ENCODE data around the gene ANKRD16. TPM values are rescaled to one million over a fixed set of nuclear protein-coding genes. Genes with fewer than 3 reads are reported as not detected.
"Not testable (repeated sequence)": the region's sequence is repeated elsewhere in the genome, so short reads cannot be mapped to it uniquely, and the experiment has no call there.

The ANKRD16 gene
- total RNA-seq, 2 donors from 2014 or later, result 12.5 to 13.0 TPM

DNA sequence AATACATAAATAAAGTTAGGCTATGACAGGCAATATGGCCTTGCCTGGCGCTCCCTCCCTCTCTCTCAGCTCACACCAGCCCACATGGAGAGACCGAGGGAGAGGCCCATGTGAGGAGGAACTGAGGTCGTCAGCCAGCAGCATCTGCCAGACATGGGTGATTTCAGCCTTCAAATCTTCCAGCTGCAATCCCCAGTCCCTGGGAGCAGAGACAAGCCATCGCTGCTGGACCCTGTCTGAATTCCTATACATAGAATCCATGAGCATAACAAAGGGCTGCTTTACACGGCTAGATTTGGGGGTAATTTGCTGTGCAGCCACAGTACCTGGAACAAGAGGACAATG, 35.6 kb downstream of the ANKRD16 start:
- 79 to 92% methylated on average over 4 to 5 of the region's 5 CpGs for WGBS, 2 experiments (ENCODE audit: insufficient coverage in 1 of 2, insufficient read length in 1 of 2)
- Histone ChIP-seq H3K27ac (ENCODE audit: low read depth, low read length) (no peak overlapping the region), H3K36me3 (ENCODE audit: control insufficient read depth, insufficient read depth, low read length) (no peaks in the 10 kb centered on the region), H3K4me3 (ENCODE audit: low read length) (no peak overlapping the region), H3K27me3 (ENCODE audit: control insufficient read depth, insufficient read depth, low read length, poor library complexity, severe bottlenecking) (no peaks in the 10 kb centered on the region), H3K9ac (ENCODE audit: extremely low read depth, low read length, poor library complexity, severe bottlenecking) (no peak overlapping the region), H3K9me3 (ENCODE audit: control insufficient read depth, low read length) (no peaks in the 10 kb centered on the region), H3K4me1 (ENCODE audit: control insufficient read depth, insufficient read depth, low read length) (peaks cover 3% of the 10 kb centered on the region)
- H3K4me1 Mint-ChIP-seq, result peaks cover 11% of the 10 kb centered on the region
- H3K9me3 Mint-ChIP-seq, result no peaks in the 10 kb centered on the region
- no peaks in the 10 kb centered on the region for H3K36me3 Mint-ChIP-seq (ENCODE audit: low read depth)
- no peaks in the 10 kb centered on the region for H3K27me3 Mint-ChIP-seq (ENCODE audit: insufficient read depth)
- no peak overlapping the region for H3K27ac Mint-ChIP-seq
- peak; percentile 39 for DNase-seq
- H3K4me3 Mint-ChIP-seq, result no peak overlapping the region
- TF ChIP-seq, protein P1, sequence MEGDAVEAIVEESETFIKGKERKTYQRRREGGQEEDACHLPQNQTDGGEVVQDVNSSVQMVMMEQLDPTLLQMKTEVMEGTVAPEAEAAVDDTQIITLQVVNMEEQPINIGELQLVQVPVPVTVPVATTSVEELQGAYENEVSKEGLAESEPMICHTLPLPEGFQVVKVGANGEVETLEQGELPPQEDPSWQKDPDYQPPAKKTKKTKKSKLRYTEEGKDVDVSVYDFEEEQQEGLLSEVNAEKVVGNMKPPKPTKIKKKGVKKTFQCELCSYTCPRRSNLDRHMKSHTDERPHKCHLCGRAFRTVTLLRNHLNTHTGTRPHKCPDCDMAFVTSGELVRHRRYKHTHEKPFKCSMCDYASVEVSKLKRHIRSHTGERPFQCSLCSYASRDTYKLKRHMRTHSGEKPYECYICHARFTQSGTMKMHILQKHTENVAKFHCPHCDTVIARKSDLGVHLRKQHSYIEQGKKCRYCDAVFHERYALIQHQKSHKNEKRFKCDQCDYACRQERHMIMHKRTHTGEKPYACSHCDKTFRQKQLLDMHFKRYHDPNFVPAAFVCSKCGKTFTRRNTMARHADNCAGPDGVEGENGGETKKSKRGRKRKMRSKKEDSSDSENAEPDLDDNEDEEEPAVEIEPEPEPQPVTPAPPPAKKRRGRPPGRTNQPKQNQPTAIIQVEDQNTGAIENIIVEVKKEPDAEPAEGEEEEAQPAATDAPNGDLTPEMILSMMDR (conservative IDR thresholded peaks at IDR 0.05), result no peak

DNA sequence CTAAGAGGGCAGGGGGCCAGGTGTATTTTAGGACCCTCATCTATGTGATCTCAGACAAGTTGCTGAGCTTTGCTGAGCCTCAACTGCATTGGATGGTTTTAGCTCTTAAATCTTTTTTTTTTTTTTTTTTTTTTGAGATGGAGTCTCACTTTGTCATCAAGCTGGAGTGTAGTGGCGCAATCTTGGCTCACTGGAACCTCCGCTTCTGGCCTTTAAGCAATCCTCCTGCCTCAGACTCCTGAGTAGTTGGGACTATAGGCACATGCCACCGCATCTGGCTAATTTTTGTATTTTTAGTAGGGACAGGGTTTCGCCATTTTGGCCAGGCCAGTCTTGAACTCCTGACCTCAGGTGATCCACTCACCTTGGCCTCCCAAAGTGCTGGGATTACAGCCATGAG, 43.0 kb downstream of the ANKRD16 start:
- H3K27me3 Mint-ChIP-seq (ENCODE audit: insufficient read depth); H3K9ac ChIP-seq (ENCODE audit: extremely low read depth, low read length, poor library complexity, severe bottlenecking); H3K27ac Mint-ChIP-seq; H3K4me3 ChIP-seq (ENCODE audit: low read length); H3K9me3 Mint-ChIP-seq; H3K4me1 ChIP-seq (ENCODE audit: control insufficient read depth, insufficient read depth, low read length); H3K9me3 ChIP-seq (ENCODE audit: control insufficient read depth, low read length); H3K36me3 ChIP-seq (ENCODE audit: control insufficient read depth, insufficient read depth, low read length); H3K4me3 Mint-ChIP-seq; H3K27ac ChIP-seq (ENCODE audit: low read depth, low read length); H3K4me1 Mint-ChIP-seq; H3K36me3 Mint-ChIP-seq (ENCODE audit: low read depth); H3K27me3 ChIP-seq (ENCODE audit: control insufficient read depth, insufficient read depth, low read length, poor library complexity, severe bottlenecking); DNase-seq: not testable (repeated sequence)
- 79 to 95% methylated on average over 2 to 4 of the region's 4 CpGs for WGBS, 2 experiments (ENCODE audit: insufficient coverage in 1 of 2, insufficient read length in 1 of 2)

DNA sequence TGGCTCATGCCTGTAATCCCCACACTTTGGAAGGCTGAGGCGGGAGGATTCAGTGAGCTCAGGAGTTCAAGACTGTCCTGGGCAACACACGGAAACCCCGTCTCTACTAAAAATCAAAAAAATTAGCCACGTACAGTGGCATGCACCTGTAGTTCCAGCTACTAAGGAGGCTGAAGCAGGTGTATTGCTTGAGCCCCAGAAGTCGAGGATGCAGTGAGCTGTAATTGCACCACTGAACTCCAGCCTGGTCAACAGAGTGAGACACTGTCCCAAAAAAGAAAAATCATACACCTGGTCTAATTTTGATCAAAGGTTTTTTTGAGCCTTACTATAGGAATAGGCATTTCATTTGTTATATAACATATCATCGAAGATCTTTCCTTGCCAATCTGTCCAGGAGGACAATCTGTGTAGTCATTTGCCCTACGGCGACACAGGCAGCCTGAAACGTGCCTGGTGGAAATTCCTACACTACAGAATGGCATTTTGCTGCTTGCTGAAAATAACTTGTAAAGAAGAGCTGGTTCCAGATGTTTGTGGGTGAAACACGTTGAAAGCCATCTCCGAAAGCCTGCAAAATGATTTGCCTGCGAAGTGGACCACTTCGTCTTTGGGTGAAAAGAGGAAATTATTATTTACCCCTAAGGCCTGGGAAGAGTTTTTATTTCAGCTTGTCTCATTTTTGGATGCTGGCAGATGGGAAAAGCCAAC, 45.2 kb downstream of the ANKRD16 start:
- 86 to 89% methylated on average over 12 to 13 of the region's 13 CpGs for WGBS, 2 experiments (ENCODE audit: insufficient coverage in 1 of 2, insufficient read length in 1 of 2)
- Histone ChIP-seq H3K36me3 (ENCODE audit: control insufficient read depth, insufficient read depth, low read length) (no peaks in the 10 kb centered on the region), H3K9me3 (ENCODE audit: control insufficient read depth, low read length) (no peaks in the 10 kb centered on the region), H3K9ac (ENCODE audit: extremely low read depth, low read length, poor library complexity, severe bottlenecking) (no peak overlapping the region), H3K27ac (ENCODE audit: low read depth, low read length) (no peak overlapping the region), H3K4me1 (ENCODE audit: control insufficient read depth, insufficient read depth, low read length) (no peaks in the 10 kb centered on the region), H3K4me3 (ENCODE audit: low read length) (no peak overlapping the region), H3K27me3 (ENCODE audit: control insufficient read depth, insufficient read depth, low read length, poor library complexity, severe bottlenecking) (no peaks in the 10 kb centered on the region)
- H3K36me3 Mint-ChIP-seq (ENCODE audit: low read depth), result no peaks in the 10 kb centered on the region
- TF ChIP-seq, protein P1 (conservative IDR thresholded peaks at IDR 0.05), result no peak
- peaks cover 11% of the 10 kb centered on the region for H3K4me1 Mint-ChIP-seq
- DNase-seq, result peak; percentile 16
- H3K9me3 Mint-ChIP-seq, result no peaks in the 10 kb centered on the region
- no peak overlapping the region for H3K27ac Mint-ChIP-seq
- no peak overlapping the region for H3K4me3 Mint-ChIP-seq
- no peaks in the 10 kb centered on the region for H3K27me3 Mint-ChIP-seq (ENCODE audit: insufficient read depth)

Data from endodermal cell (in vitro differentiated cells).